Measurements from ENCODE around the gene ITFG2.

GRCh38 chr12:2854669-2855453 lies 42.4 kb downstream of the ITFG2 start:
- no peak for TF ChIP-seq CTCF (optimal IDR thresholded peaks at IDR 0.05 in 1 of 3, IDR thresholded peaks at IDR 0.05 in 1 of 3, conservative IDR thresholded peaks at IDR 0.05 in 1 of 3; ENCODE audit: extremely low read depth in 1 of 3, insufficient read depth in 2 of 3, low read length in 3 of 3)
- TF ChIP-seq EZH2 (IDR thresholded peaks at IDR 0.05; ENCODE audit: low read length), result no peak
